ENCODE results near the gene RAB27A. TPM values are rescaled to one million over a fixed set of nuclear protein-coding genes. Genes with fewer than 3 reads are reported as not detected.

Gene RAB27A
- total and polyA plus RNA-seq, 10 of the 15 experiments (the other 5 are each of a cell fraction or from before 2014, with no cell fraction given): 13.3 to 139 (median 35.2) TPM

- TF ChIP-seq PRDM15 (CRISPR knock-in tag; IDR thresholded peaks at IDR 0.05) (no peak), SRF (IDR thresholded peaks at IDR 0.05; ENCODE audit: low read depth in 2 of 2, low read length in 2 of 2) (no peak), ZBTB40 (IDR thresholded peaks at IDR 0.05; ENCODE audit: borderline replicate concordance) (no peak)
Measured at GRCh38 chr15:55170361-55170760, 119.3 kb downstream of the RAB27A start (continued).
